ENCODE data around the gene TMEM252.

DNA sequence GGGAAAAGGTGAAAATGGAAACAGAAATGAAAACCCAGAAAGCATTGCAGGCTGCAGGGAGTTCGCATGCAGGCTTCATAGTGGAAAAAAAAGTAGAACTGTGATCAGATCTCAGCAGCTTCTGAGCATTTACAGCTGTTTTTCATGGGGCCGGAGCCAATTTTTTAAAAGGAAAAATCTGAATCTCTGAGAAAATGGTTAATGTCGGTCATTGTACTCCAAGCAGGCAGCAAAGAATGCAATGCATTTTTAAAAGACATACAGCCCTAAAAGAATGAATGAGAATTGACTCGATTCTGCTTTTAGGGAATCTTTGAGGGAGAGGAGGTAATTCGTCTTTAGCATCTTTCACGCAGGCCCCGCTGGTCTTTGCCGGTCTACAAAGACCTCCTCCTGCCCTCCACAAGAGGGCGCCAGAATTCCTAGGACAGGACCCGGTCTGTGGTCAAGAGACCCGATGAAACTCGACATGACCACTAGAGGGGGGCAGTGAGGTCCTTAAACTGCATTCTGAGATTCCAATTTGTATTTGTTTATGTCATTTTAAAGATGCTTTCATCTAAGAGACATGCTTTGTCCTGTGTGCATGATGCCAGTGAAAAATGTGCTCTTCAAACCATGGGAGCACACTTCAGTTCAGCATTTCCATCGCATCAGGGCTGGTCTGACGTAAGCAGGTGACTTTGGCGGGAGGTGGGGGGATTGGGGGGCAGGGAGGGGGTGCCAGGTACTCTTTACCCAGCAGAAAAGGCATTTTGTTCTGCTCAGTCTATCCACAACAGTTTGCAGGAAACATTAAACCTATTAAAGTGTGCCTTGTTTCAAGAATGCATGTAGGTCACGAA, 43.7 kb upstream of the TMEM252 start:
- TF ChIP-seq ARNTL (CRISPR knock-in tag; IDR thresholded peaks at IDR 0.05; ENCODE audit: borderline replicate concordance, low read depth): no peak
- no peak for TF ChIP-seq ESRRG (CRISPR knock-in tag; IDR thresholded peaks at IDR 0.05)
- no peak for TF ChIP-seq TOX (CRISPR knock-in tag; IDR thresholded peaks at IDR 0.05; ENCODE audit: borderline replicate concordance)
- TF ChIP-seq GLIS3 (CRISPR knock-in tag; IDR thresholded peaks at IDR 0.05): no peak
- TF ChIP-seq CREB5 (CRISPR knock-in tag; IDR thresholded peaks at IDR 0.05; ENCODE audit: low read depth): no peak
- no peak for TF ChIP-seq ZFP3 (CRISPR knock-in tag; IDR thresholded peaks at IDR 0.05)
- TF ChIP-seq, protein P1, sequence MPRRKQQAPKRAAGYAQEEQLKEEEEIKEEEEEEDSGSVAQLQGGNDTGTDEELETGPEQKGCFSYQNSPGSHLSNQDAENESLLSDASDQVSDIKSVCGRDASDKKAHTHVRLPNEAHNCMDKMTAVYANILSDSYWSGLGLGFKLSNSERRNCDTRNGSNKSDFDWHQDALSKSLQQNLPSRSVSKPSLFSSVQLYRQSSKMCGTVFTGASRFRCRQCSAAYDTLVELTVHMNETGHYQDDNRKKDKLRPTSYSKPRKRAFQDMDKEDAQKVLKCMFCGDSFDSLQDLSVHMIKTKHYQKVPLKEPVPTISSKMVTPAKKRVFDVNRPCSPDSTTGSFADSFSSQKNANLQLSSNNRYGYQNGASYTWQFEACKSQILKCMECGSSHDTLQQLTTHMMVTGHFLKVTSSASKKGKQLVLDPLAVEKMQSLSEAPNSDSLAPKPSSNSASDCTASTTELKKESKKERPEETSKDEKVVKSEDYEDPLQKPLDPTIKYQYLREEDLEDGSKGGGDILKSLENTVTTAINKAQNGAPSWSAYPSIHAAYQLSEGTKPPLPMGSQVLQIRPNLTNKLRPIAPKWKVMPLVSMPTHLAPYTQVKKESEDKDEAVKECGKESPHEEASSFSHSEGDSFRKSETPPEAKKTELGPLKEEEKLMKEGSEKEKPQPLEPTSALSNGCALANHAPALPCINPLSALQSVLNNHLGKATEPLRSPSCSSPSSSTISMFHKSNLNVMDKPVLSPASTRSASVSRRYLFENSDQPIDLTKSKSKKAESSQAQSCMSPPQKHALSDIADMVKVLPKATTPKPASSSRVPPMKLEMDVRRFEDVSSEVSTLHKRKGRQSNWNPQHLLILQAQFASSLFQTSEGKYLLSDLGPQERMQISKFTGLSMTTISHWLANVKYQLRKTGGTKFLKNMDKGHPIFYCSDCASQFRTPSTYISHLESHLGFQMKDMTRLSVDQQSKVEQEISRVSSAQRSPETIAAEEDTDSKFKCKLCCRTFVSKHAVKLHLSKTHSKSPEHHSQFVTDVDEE (CRISPR knock-in tag; IDR thresholded peaks at IDR 0.05): no peak
- no peak for TF ChIP-seq RARB (CRISPR knock-in tag; IDR thresholded peaks at IDR 0.05)
- TF ChIP-seq, protein P2, sequence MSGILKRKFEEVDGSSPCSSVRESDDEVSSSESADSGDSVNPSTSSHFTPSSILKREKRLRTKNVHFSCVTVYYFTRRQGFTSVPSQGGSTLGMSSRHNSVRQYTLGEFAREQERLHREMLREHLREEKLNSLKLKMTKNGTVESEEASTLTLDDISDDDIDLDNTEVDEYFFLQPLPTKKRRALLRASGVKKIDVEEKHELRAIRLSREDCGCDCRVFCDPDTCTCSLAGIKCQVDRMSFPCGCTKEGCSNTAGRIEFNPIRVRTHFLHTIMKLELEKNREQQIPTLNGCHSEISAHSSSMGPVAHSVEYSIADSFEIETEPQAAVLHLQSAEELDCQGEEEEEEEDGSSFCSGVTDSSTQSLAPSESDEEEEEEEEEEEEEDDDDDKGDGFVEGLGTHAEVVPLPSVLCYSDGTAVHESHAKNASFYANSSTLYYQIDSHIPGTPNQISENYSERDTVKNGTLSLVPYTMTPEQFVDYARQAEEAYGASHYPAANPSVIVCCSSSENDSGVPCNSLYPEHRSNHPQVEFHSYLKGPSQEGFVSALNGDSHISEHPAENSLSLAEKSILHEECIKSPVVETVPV (CRISPR knock-in tag; IDR thresholded peaks at IDR 0.05): no peak
- TF ChIP-seq, protein P3, sequence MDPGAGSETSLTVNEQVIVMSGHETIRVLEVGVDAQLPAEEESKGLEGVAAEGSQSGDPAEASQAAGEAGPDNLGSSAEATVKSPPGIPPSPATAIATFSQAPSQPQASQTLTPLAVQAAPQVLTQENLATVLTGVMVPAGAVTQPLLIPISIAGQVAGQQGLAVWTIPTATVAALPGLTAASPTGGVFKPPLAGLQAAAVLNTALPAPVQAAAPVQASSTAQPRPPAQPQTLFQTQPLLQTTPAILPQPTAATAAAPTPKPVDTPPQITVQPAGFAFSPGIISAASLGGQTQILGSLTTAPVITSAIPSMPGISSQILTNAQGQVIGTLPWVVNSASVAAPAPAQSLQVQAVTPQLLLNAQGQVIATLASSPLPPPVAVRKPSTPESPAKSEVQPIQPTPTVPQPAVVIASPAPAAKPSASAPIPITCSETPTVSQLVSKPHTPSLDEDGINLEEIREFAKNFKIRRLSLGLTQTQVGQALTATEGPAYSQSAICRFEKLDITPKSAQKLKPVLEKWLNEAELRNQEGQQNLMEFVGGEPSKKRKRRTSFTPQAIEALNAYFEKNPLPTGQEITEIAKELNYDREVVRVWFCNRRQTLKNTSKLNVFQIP (CRISPR knock-in tag; IDR thresholded peaks at IDR 0.05; ENCODE audit: borderline replicate concordance, low read depth): no peak
- no peak for TF ChIP-seq CSDC2 (CRISPR knock-in tag; IDR thresholded peaks at IDR 0.05)
